ENCODE data around the gene SMURF2. TPM values are rescaled to one million over a fixed set of nuclear protein-coding genes. Genes with fewer than 3 reads are reported as not detected.
A peak's percentile ranks its signal among the peaks of the same experiment; 100 is the strongest.
"Not testable (repeated sequence)": the region's sequence is repeated elsewhere in the genome, so short reads cannot be mapped to it uniquely, and the experiment has no call there.

Gene SMURF2
- total RNA-seq, 1 experiment from 2014 or later, result 50.8 TPM

- DNase-seq (ENCODE audit: low spot score), result peak; percentile 50
These were observed 2.3 kb upstream of the SMURF2 start for GRCh38 chr17:64664299-64664981.

- DNase-seq (ENCODE audit: low spot score), result not testable (repeated sequence)
These were observed 1.7 kb upstream of the SMURF2 start for GRCh38 chr17:64663836-64664235.

- DNase-seq (ENCODE audit: low spot score), result no peak
These were observed 764 bp upstream of the SMURF2 start for GRCh38 chr17:64662774-64663367.

GRCh38 chr17:64661726-64661975, 456 bp downstream of the SMURF2 start:
- DNase-seq (ENCODE audit: low spot score), result no peak

- DNase-seq (ENCODE audit: low spot score), result not testable (repeated sequence)
These were observed 955 bp downstream of the SMURF2 start for GRCh38 chr17:64660978-64661725.

- peak; percentile 55 for DNase-seq (ENCODE audit: low spot score)
These were observed 1.7 kb downstream of the SMURF2 start for GRCh38 chr17:64660195-64660977.

- no peak for DNase-seq (ENCODE audit: low spot score)
These were observed 3.2 kb downstream of the SMURF2 start for GRCh38 chr17:64658931-64659330.

GRCh38 chr17:64657610-64658125, 4.4 kb downstream of the SMURF2 start:
- DNase-seq (ENCODE audit: low spot score), result no peak

- DNase-seq (ENCODE audit: low spot score), result no peak
These were observed 6.4 kb downstream of the SMURF2 start for GRCh38 chr17:64655704-64656103.

GRCh38 chr17:64653985-64654355, 8.1 kb downstream of the SMURF2 start:
- DNase-seq (ENCODE audit: low spot score), result no peak

- no peak for DNase-seq (ENCODE audit: low spot score)
These were observed 8.7 kb downstream of the SMURF2 start for GRCh38 chr17:64653325-64653984.

GRCh38 chr17:64651889-64652288, 10.2 kb downstream of the SMURF2 start:
- DNase-seq (ENCODE audit: low spot score), result no peak

- no peak for DNase-seq (ENCODE audit: low spot score)
These were observed 13.9 kb downstream of the SMURF2 start for GRCh38 chr17:64648234-64648633.

- DNase-seq (ENCODE audit: low spot score), result no peak
These were observed 14.3 kb downstream of the SMURF2 start for GRCh38 chr17:64647817-64648216.

GRCh38 chr17:64639516-64639915, 22.6 kb downstream of the SMURF2 start:
- DNase-seq (ENCODE audit: low spot score), result no peak

- DNase-seq (ENCODE audit: low spot score), result no peak
These were observed 23.4 kb downstream of the SMURF2 start for GRCh38 chr17:64638552-64639203.

- DNase-seq (ENCODE audit: low spot score), result peak; percentile 46
These were observed 26.3 kb downstream of the SMURF2 start for GRCh38 chr17:64635647-64636305.

- no peak for DNase-seq (ENCODE audit: low spot score)
These were observed 27.9 kb downstream of the SMURF2 start for GRCh38 chr17:64634218-64634617.

GRCh38 chr17:64632606-64633005, 29.5 kb downstream of the SMURF2 start:
- no peak for DNase-seq (ENCODE audit: low spot score)

GRCh38 chr17:64632194-64632593, 29.9 kb downstream of the SMURF2 start:
- no peak for DNase-seq (ENCODE audit: low spot score)
